ENCODE results near the gene PTPRD. TPM values are rescaled to one million over a fixed set of nuclear protein-coding genes. Genes with fewer than 3 reads are reported as not detected.

Gene PTPRD
- total and polyA plus RNA-seq, 2 donors (not counting 1 experiment from before 2014, with no cell fraction given), result 0.35 to 4.8 TPM

- H3K27ac ChIP-seq (ENCODE audit: insufficient read depth, low read length), result no peak overlapping the region
- TF ChIP-seq CTCF (conservative IDR thresholded peaks at IDR 0.05 in 1 of 2, IDR thresholded peaks at IDR 0.05 in 1 of 2; ENCODE audit: low read depth in 1 of 2, low read length in 2 of 2) (no peak), EZH2 (IDR thresholded peaks at IDR 0.05; ENCODE audit: low read length, missing control alignments) (no peak)
- H3K36me3 ChIP-seq (ENCODE audit: control insufficient read depth, insufficient read depth, low read length), result no peaks in the 10 kb centered on the region
- H3K9me3 ChIP-seq (ENCODE audit: control insufficient read depth, insufficient read depth, low read depth, low read length), result no peaks in the 10 kb centered on the region
- no peak overlapping the region for H2AFZ ChIP-seq (ENCODE audit: low read length)
- H3K4me1 ChIP-seq (ENCODE audit: control insufficient read depth, extremely low read depth, insufficient read depth, low read length), result no peaks in the 10 kb centered on the region
- no peak overlapping the region for H3K4me2 ChIP-seq (ENCODE audit: extremely low read depth, insufficient read depth, low read length)
- H3K79me2 ChIP-seq (ENCODE audit: control insufficient read depth, insufficient read depth, low read length), result no peaks in the 10 kb centered on the region
- no peak overlapping the region for H3K4me3 ChIP-seq (replicated peaks in 1 of 4; ENCODE audit: control extremely low read depth in 1 of 4, insufficient read depth in 1 of 4, low read depth in 3 of 4, low read length in 4 of 4)
- no peak for DNase-seq (ENCODE audit: low read depth in 2 of 2)
- no peaks in the 10 kb centered on the region for H3K27me3 ChIP-seq (ENCODE audit: control insufficient read depth, insufficient read depth, low read length)
- no peaks in the 10 kb centered on the region for H4K20me1 ChIP-seq (ENCODE audit: control insufficient read depth, extremely low read depth, insufficient read depth, low read length)
- no peak overlapping the region for H3K9ac ChIP-seq (ENCODE audit: insufficient read depth, low read length)
These were observed 1038.7 kb downstream of the PTPRD start for GRCh38 chr9:9574080-9574479.

- no peak for TF ChIP-seq EZH2 (IDR thresholded peaks at IDR 0.05; ENCODE audit: low read length, missing control alignments)
- TF ChIP-seq CTCF (conservative IDR thresholded peaks at IDR 0.05 in 1 of 2, IDR thresholded peaks at IDR 0.05 in 1 of 2; ENCODE audit: low read depth in 1 of 2, low read length in 2 of 2), result no peak
These were observed 1047.1 kb downstream of the PTPRD start for GRCh38 chr9:9565700-9566099.

GRCh38 chr9:9563817-9564216 lies 1049.0 kb downstream of the PTPRD start:
- Histone ChIP-seq H4K20me1 (ENCODE audit: control insufficient read depth, extremely low read depth, insufficient read depth, low read length) (no peaks in the 10 kb centered on the region), H2AFZ (ENCODE audit: low read length) (no peak overlapping the region), H3K27ac (ENCODE audit: insufficient read depth, low read length) (no peak overlapping the region), H3K9ac (ENCODE audit: insufficient read depth, low read length) (no peak overlapping the region), H3K9me3 (ENCODE audit: control insufficient read depth, insufficient read depth, low read depth, low read length) (no peaks in the 10 kb centered on the region), H3K79me2 (ENCODE audit: control insufficient read depth, insufficient read depth, low read length) (no peaks in the 10 kb centered on the region), H3K4me2 (ENCODE audit: extremely low read depth, insufficient read depth, low read length) (no peak overlapping the region), H3K4me1 (ENCODE audit: control insufficient read depth, extremely low read depth, insufficient read depth, low read length) (no peaks in the 10 kb centered on the region), H3K4me3 (replicated peaks in 1 of 4; ENCODE audit: control extremely low read depth in 1 of 4, insufficient read depth in 1 of 4, low read depth in 3 of 4, low read length in 4 of 4) (no peak overlapping the region), H3K36me3 (ENCODE audit: control insufficient read depth, insufficient read depth, low read length) (no peaks in the 10 kb centered on the region), H3K27me3 (ENCODE audit: control insufficient read depth, insufficient read depth, low read length) (no peaks in the 10 kb centered on the region)
- no peak for DNase-seq (ENCODE audit: low read depth in 2 of 2)
- TF ChIP-seq EZH2 (IDR thresholded peaks at IDR 0.05; ENCODE audit: low read length, missing control alignments) (no peak), CTCF (conservative IDR thresholded peaks at IDR 0.05 in 1 of 2, IDR thresholded peaks at IDR 0.05 in 1 of 2; ENCODE audit: low read depth in 1 of 2, low read length in 2 of 2) (no peak)

More at GRCh38 chr9:9565700-9566099, 1047.1 kb downstream of the PTPRD start:
- no peak overlapping the region for H3K4me2 ChIP-seq (ENCODE audit: extremely low read depth, insufficient read depth, low read length)
- H3K36me3 ChIP-seq (ENCODE audit: control insufficient read depth, insufficient read depth, low read length), result no peaks in the 10 kb centered on the region
- H4K20me1 ChIP-seq (ENCODE audit: control insufficient read depth, extremely low read depth, insufficient read depth, low read length), result no peaks in the 10 kb centered on the region
- H2AFZ ChIP-seq (ENCODE audit: low read length), result no peak overlapping the region
- DNase-seq (ENCODE audit: low read depth in 2 of 2), result no peak
- H3K4me1 ChIP-seq (ENCODE audit: control insufficient read depth, extremely low read depth, insufficient read depth, low read length), result no peaks in the 10 kb centered on the region
- no peaks in the 10 kb centered on the region for H3K79me2 ChIP-seq (ENCODE audit: control insufficient read depth, insufficient read depth, low read length)
- H3K9ac ChIP-seq (ENCODE audit: insufficient read depth, low read length), result no peak overlapping the region
- no peak overlapping the region for H3K4me3 ChIP-seq (replicated peaks in 1 of 4; ENCODE audit: control extremely low read depth in 1 of 4, insufficient read depth in 1 of 4, low read depth in 3 of 4, low read length in 4 of 4)
- H3K27ac ChIP-seq (ENCODE audit: insufficient read depth, low read length), result no peak overlapping the region
- H3K27me3 ChIP-seq (ENCODE audit: control insufficient read depth, insufficient read depth, low read length), result no peaks in the 10 kb centered on the region
- no peaks in the 10 kb centered on the region for H3K9me3 ChIP-seq (ENCODE audit: control insufficient read depth, insufficient read depth, low read depth, low read length)

All from fibroblast of lung (primary cell).